GM12873 (cell line): ENCODE data around the gene DMD.

Experiments used
- CTCF ChIP-seq: IDR thresholded peaks from 2 replicates; pipeline ENCODE4 v1.5.1; 2012; ENCODE audit warnings: low read depth, mild to moderate bottlenecking, moderate library complexity, low read length, control low read depth; ENCODE audit not compliant: insufficient read depth; ENCODE audit errors: missing control alignments

The DMD gene

GRCh38 chrX:31232506-31232905 lies 1978.8 kb downstream of the DMD start:
- TF ChIP-seq CTCF = no peak

GRCh38 chrX:31228909-31229308 lies 1982.4 kb downstream of the DMD start:
- no peak for TF ChIP-seq CTCF

- TF ChIP-seq CTCF = no peak
Measured at GRCh38 chrX:31228415-31228832, 1982.9 kb downstream of the DMD start.

- no peak for TF ChIP-seq CTCF
Measured at GRCh38 chrX:31227250-31227649, 1984.1 kb downstream of the DMD start.

- TF ChIP-seq CTCF = no peak
Measured at GRCh38 chrX:31225819-31226218, 1985.5 kb downstream of the DMD start.

- TF ChIP-seq CTCF = no peak
Measured at GRCh38 chrX:31224381-31225012, 1986.9 kb downstream of the DMD start.

GRCh38 chrX:31223817-31224216 lies 1987.5 kb downstream of the DMD start:
- no peak for TF ChIP-seq CTCF

- no peak for TF ChIP-seq CTCF
Measured at GRCh38 chrX:31222946-31223345, 1988.4 kb downstream of the DMD start.
